ENCODE results near the gene ZNF622.
"Not testable (repeated sequence)": the region's sequence is repeated elsewhere in the genome, so short reads cannot be mapped to it uniquely, and the experiment has no call there.

ZNF622 gene

GRCh38 chr5:16461026-16461425 lies 4.6 kb downstream of the ZNF622 start:
- Mint-ChIP-seq H3K27me3 (no peaks in the 10 kb centered on the region), H3K27ac (peak overlapping the region; percentile 22), H3K4me3 (peak overlapping the region; percentile 27), H3K36me3 (peaks cover 16% of the 10 kb centered on the region), H3K4me1 (ENCODE audit: low read depth) (peaks cover 92% of the 10 kb centered on the region), H3K9me3 (ENCODE audit: low read depth) (no peaks in the 10 kb centered on the region)

GRCh38 chr5:16459451-16459850 lies 6.1 kb downstream of the ZNF622 start:
- Mint-ChIP-seq H3K36me3 (peaks cover 17% of the 10 kb centered on the region), H3K4me3 (peak overlapping the region; percentile 5), H3K27ac (peak overlapping the region; percentile 51), H3K27me3 (no peaks in the 10 kb centered on the region), H3K4me1 (ENCODE audit: low read depth) (peaks cover 92% of the 10 kb centered on the region), H3K9me3 (ENCODE audit: low read depth) (no peaks in the 10 kb centered on the region)

GRCh38 chr5:16457853-16458252 lies 7.7 kb downstream of the ZNF622 start:
- Mint-ChIP-seq H3K27me3 (no peaks in the 10 kb centered on the region), H3K4me1 (ENCODE audit: low read depth) (peaks cover 80% of the 10 kb centered on the region), H3K27ac (peak overlapping the region; percentile 47), H3K4me3 (peak overlapping the region; percentile 38), H3K9me3 (ENCODE audit: low read depth) (no peaks in the 10 kb centered on the region), H3K36me3 (peaks cover 13% of the 10 kb centered on the region)

- H3K36me3 Mint-ChIP-seq: peaks cover 13% of the 10 kb centered on the region
- peak overlapping the region; percentile 38 for H3K4me3 Mint-ChIP-seq
- H3K4me1 Mint-ChIP-seq (ENCODE audit: low read depth): peaks cover 76% of the 10 kb centered on the region
Observed at GRCh38 chr5:16457451-16457850, 8.1 kb downstream of the ZNF622 start.

GRCh38 chr5:16456103-16456832 lies 9.3 kb downstream of the ZNF622 start:
- H3K4me1 Mint-ChIP-seq (ENCODE audit: low read depth): peaks cover 64% of the 10 kb centered on the region
- no peaks in the 10 kb centered on the region for H3K27me3 Mint-ChIP-seq
- H3K9me3 Mint-ChIP-seq (ENCODE audit: low read depth): no peaks in the 10 kb centered on the region
- peak overlapping the region; percentile 44 for H3K4me3 Mint-ChIP-seq
- peaks cover 12% of the 10 kb centered on the region for H3K36me3 Mint-ChIP-seq
- peak overlapping the region; percentile 48 for H3K27ac Mint-ChIP-seq

More at GRCh38 chr5:16457451-16457850, 8.1 kb downstream of the ZNF622 start:
- Mint-ChIP-seq H3K9me3 (ENCODE audit: low read depth) (no peaks in the 10 kb centered on the region), H3K27ac (peak overlapping the region; percentile 47), H3K27me3 (no peaks in the 10 kb centered on the region)

- Mint-ChIP-seq H3K9me3 (ENCODE audit: low read depth) (no peaks in the 10 kb centered on the region), H3K36me3 (peaks cover 10% of the 10 kb centered on the region), H3K27ac (peak overlapping the region; percentile 48), H3K4me1 (ENCODE audit: low read depth) (peaks cover 58% of the 10 kb centered on the region), H3K4me3 (peak overlapping the region; percentile 44), H3K27me3 (no peaks in the 10 kb centered on the region)
Observed at GRCh38 chr5:16455668-16456067, 9.9 kb downstream of the ZNF622 start.

- H3K9me3 Mint-ChIP-seq (ENCODE audit: low read depth): no peaks in the 10 kb centered on the region
- no peak overlapping the region for H3K27ac Mint-ChIP-seq
- peaks cover 9% of the 10 kb centered on the region for H3K36me3 Mint-ChIP-seq
- no peak overlapping the region for H3K4me3 Mint-ChIP-seq
- no peaks in the 10 kb centered on the region for H3K27me3 Mint-ChIP-seq
- peaks cover 50% of the 10 kb centered on the region for H3K4me1 Mint-ChIP-seq (ENCODE audit: low read depth)
Observed at GRCh38 chr5:16454686-16455085, 10.9 kb downstream of the ZNF622 start.

GRCh38 chr5:16453609-16454008 lies 12.0 kb downstream of the ZNF622 start:
- H3K4me3 Mint-ChIP-seq: no peak overlapping the region
- no peaks in the 10 kb centered on the region for H3K9me3 Mint-ChIP-seq (ENCODE audit: low read depth)
- no peak overlapping the region for H3K27ac Mint-ChIP-seq
- H3K36me3 Mint-ChIP-seq: peaks cover 6% of the 10 kb centered on the region
- peaks cover 42% of the 10 kb centered on the region for H3K4me1 Mint-ChIP-seq (ENCODE audit: low read depth)
- no peaks in the 10 kb centered on the region for H3K27me3 Mint-ChIP-seq

GRCh38 chr5:16450163-16450562 lies 15.4 kb downstream of the ZNF622 start:
- no peaks in the 10 kb centered on the region for H3K9me3 Mint-ChIP-seq (ENCODE audit: low read depth)
- no peak overlapping the region for H3K4me3 Mint-ChIP-seq
- H3K27me3 Mint-ChIP-seq: no peaks in the 10 kb centered on the region
- peaks cover 10% of the 10 kb centered on the region for H3K4me1 Mint-ChIP-seq (ENCODE audit: low read depth)
- peaks cover 10% of the 10 kb centered on the region for H3K36me3 Mint-ChIP-seq
- no peak overlapping the region for H3K27ac Mint-ChIP-seq

GRCh38 chr5:16446993-16447392 lies 18.6 kb downstream of the ZNF622 start:
- Mint-ChIP-seq H3K27ac (no peak overlapping the region), H3K36me3 (peaks cover 8% of the 10 kb centered on the region), H3K4me3 (no peak overlapping the region)

GRCh38 chr5:16437977-16438376 lies 27.6 kb downstream of the ZNF622 start:
- no peaks in the 10 kb centered on the region for H3K4me1 Mint-ChIP-seq (ENCODE audit: low read depth)
- H3K27me3 Mint-ChIP-seq: peaks cover 2% of the 10 kb centered on the region
- no peak overlapping the region for H3K4me3 Mint-ChIP-seq

More at GRCh38 chr5:16446993-16447392, 18.6 kb downstream of the ZNF622 start:
- Mint-ChIP-seq H3K9me3 (ENCODE audit: low read depth) (no peaks in the 10 kb centered on the region), H3K4me1 (ENCODE audit: low read depth) (peaks cover 1% of the 10 kb centered on the region), H3K27me3 (no peaks in the 10 kb centered on the region)

GRCh38 chr5:16436065-16436682 lies 29.4 kb downstream of the ZNF622 start:
- not testable (repeated sequence) for H3K27me3 Mint-ChIP-seq; H3K4me1 Mint-ChIP-seq (ENCODE audit: low read depth); H3K4me3 Mint-ChIP-seq; H3K9me3 Mint-ChIP-seq (ENCODE audit: low read depth); H3K27ac Mint-ChIP-seq; H3K36me3 Mint-ChIP-seq

More at GRCh38 chr5:16437977-16438376, 27.6 kb downstream of the ZNF622 start:
- Mint-ChIP-seq H3K9me3 (ENCODE audit: low read depth) (no peaks in the 10 kb centered on the region), H3K36me3 (no peaks in the 10 kb centered on the region), H3K27ac (no peak overlapping the region)

- no peaks in the 10 kb centered on the region for H3K9me3 Mint-ChIP-seq (ENCODE audit: low read depth)
- no peak overlapping the region for H3K4me3 Mint-ChIP-seq
- H3K27ac Mint-ChIP-seq: no peak overlapping the region
- H3K4me1 Mint-ChIP-seq (ENCODE audit: low read depth): no peaks in the 10 kb centered on the region
- no peaks in the 10 kb centered on the region for H3K36me3 Mint-ChIP-seq
- H3K27me3 Mint-ChIP-seq: peaks cover 16% of the 10 kb centered on the region
Observed at GRCh38 chr5:16431490-16431889, 34.1 kb downstream of the ZNF622 start.

GRCh38 chr5:16430349-16431089 lies 35.1 kb downstream of the ZNF622 start:
- Mint-ChIP-seq H3K27ac (no peak overlapping the region), H3K9me3 (ENCODE audit: low read depth) (no peaks in the 10 kb centered on the region), H3K4me3 (no peak overlapping the region), H3K36me3 (no peaks in the 10 kb centered on the region), H3K27me3 (peaks cover 16% of the 10 kb centered on the region), H3K4me1 (ENCODE audit: low read depth) (no peaks in the 10 kb centered on the region)

- Mint-ChIP-seq H3K27me3 (peaks cover 14% of the 10 kb centered on the region), H3K4me3 (no peak overlapping the region), H3K9me3 (ENCODE audit: low read depth) (no peaks in the 10 kb centered on the region), H3K4me1 (ENCODE audit: low read depth) (no peaks in the 10 kb centered on the region), H3K27ac (no peak overlapping the region), H3K36me3 (no peaks in the 10 kb centered on the region)
Observed at GRCh38 chr5:16428359-16428758, 37.2 kb downstream of the ZNF622 start.
